DND-41 (cell line): ENCODE results near the gene MALT1.
"Not testable (repeated sequence)": the region's sequence is repeated elsewhere in the genome, so short reads cannot be mapped to it uniquely, and the experiment has no call there.

Experiments
- ATAC-seq: fragments of 200-7000 bp; cut with Tn5 transposase; 3 replicates; pipeline ENCODE4 v1.9.1; 2021; ENCODE audit warnings: low read depth; ENCODE audit not compliant: insufficient read depth
- DNase-seq: peaks from one replicate; pipeline ENCODE4 v3.0.0-alpha.2; 2020
- H2AFZ ChIP-seq: 2 replicates; pipeline ENCODE4 v1.6.0; 2012; ENCODE audit warnings: low read depth, low read length
- H3K27ac ChIP-seq: 2 replicates; pipeline ENCODE4 v1.5.1; 2012; ENCODE audit warnings: low read length, inconsistent platforms
- H3K27me3 ChIP-seq: fragments of 200-600 bp; sonication (generic); 2 replicates; pipeline ENCODE4 v1.6.0; 2012; ENCODE audit warnings: low read length, mild to moderate bottlenecking, inconsistent platforms; ENCODE audit not compliant: insufficient read depth, poor library complexity
- H3K36me3 ChIP-seq: 2 replicates; pipeline ENCODE4 v1.5.1; 2012; ENCODE audit warnings: low read length, inconsistent platforms; ENCODE audit not compliant: insufficient read depth
- H3K4me1 ChIP-seq: 2 replicates; pipeline ENCODE4 v1.5.1; 2012; ENCODE audit warnings: mild to moderate bottlenecking, low read length; ENCODE audit not compliant: insufficient read depth
- H3K4me2 ChIP-seq: 2 replicates; pipeline ENCODE4 v1.6.0; 2012; ENCODE audit warnings: mild to moderate bottlenecking, moderate library complexity, low read length, inconsistent platforms; ENCODE audit not compliant: insufficient read depth
- H3K4me3 ChIP-seq, 2 experiments: fragments of 200-600 bp in 1 of 2; shearing (Covaris generic) in 1 of 2; 2 replicates each; pipeline ENCODE4 v1.5.1; 2012 to 2016; ENCODE audit warnings: inconsistent platforms in 2 of 2, low read length in 2 of 2, mild to moderate bottlenecking in 2 of 2, low read depth in 1 of 2, moderate library complexity in 1 of 2
- H3K79me2 ChIP-seq: 2 replicates; pipeline ENCODE4 v1.6.0; 2012; ENCODE audit warnings: low read length, inconsistent platforms; ENCODE audit not compliant: insufficient read depth
- H3K9ac ChIP-seq: 2 replicates; pipeline ENCODE4 v1.6.0; 2012; ENCODE audit warnings: low read depth, mild to moderate bottlenecking, inconsistent platforms, low read length, moderate library complexity
- H3K9me3 ChIP-seq: 2 replicates; pipeline ENCODE4 v1.5.1; 2012; ENCODE audit warnings: low read length, moderate library complexity, mild to moderate bottlenecking, inconsistent platforms; ENCODE audit not compliant: insufficient read depth, severe bottlenecking
- H4K20me1 ChIP-seq: 2 replicates; pipeline ENCODE4 v1.6.0; 2012; ENCODE audit warnings: low read length; ENCODE audit not compliant: insufficient read depth
- CTCF ChIP-seq: IDR thresholded peaks from 2 replicates; pipeline ENCODE4 v1.5.1; 2012; ENCODE audit warnings: borderline replicate concordance, low read length, moderate library complexity, mild to moderate bottlenecking; ENCODE audit not compliant: poor library complexity, severe bottlenecking; ENCODE audit errors: extremely low read depth
- EZH2 ChIP-seq: IDR thresholded peaks from 3 replicates; pipeline ENCODE4 v1.6.1; 2012; ENCODE audit warnings: borderline replicate concordance, low read depth, mild to moderate bottlenecking, moderate library complexity, low read length, inconsistent platforms; ENCODE audit not compliant: severe bottlenecking

The MALT1 gene

GRCh38 chr18:58772161-58772560 is 100.9 kb downstream of the MALT1 start:
- ATAC-seq = no peak
- Histone ChIP-seq H3K27me3 (peaks cover 3% of the 10 kb centered on the region), H3K4me2 (no peak overlapping the region), H2AFZ (no peak overlapping the region), H3K79me2 (no peaks in the 10 kb centered on the region), H3K4me1 (no peaks in the 10 kb centered on the region), H3K4me3 (no peak overlapping the region), H4K20me1 (no peaks in the 10 kb centered on the region), H3K27ac (no peak overlapping the region), H3K9ac (no peak overlapping the region), H3K36me3 (no peaks in the 10 kb centered on the region), H3K9me3 (no peaks in the 10 kb centered on the region)
- TF ChIP-seq EZH2 (no peak), CTCF (no peak)
- no peak for DNase-seq

DNA sequence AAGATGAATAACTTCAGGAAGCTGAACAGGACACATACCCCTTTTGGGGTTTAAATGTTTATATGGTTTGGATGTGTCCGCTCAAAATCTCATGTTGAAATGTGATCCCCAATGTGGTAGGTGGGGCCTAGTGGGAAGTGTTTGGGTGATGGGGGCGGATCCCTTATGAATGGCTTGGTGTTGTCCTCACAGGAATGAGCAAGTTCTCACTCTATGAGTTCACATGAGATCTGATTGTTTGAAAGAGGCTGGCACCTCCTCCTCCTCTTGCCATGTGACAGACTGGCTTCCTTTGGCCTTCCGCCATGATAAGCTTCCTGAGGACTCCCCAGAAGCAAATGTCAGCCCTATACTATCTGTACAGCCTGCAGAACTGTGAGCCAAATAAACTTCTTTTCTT is 104.8 kb downstream of the MALT1 start:
- H3K4me1 ChIP-seq = no peaks in the 10 kb centered on the region
- no peak overlapping the region for H3K27ac ChIP-seq
- DNase-seq = no peak
- no peaks in the 10 kb centered on the region for H3K9me3 ChIP-seq
- H3K36me3 ChIP-seq = no peaks in the 10 kb centered on the region
- H3K79me2 ChIP-seq = no peaks in the 10 kb centered on the region
- H3K4me2 ChIP-seq = no peak overlapping the region
- H3K4me3 ChIP-seq = no peak overlapping the region
- peaks cover 3% of the 10 kb centered on the region for H3K27me3 ChIP-seq
- TF ChIP-seq CTCF (no peak), EZH2 (no peak)
- no peak overlapping the region for H2AFZ ChIP-seq
- no peaks in the 10 kb centered on the region for H4K20me1 ChIP-seq
- ATAC-seq = no peak
- no peak overlapping the region for H3K9ac ChIP-seq

DNA sequence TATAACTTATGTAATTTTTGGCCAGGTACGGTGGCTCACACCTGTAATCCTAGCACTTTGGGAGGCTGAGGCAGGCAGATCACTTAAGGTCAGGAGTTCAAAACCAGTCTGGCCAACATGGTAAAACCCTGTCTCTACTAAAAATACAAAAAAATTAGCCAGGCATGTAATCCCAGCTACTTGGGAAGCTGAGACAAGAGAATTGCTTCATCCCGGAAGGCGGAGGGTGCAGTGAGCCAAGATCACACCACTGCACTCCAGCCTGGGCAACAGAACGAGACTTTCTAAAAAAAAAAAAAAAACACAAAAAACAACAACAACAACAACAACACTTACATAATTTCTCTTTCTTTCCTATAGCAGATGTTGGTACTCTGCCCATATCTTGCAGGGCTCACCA is 105.3 kb downstream of the MALT1 start:
- H3K9ac ChIP-seq, H3K9me3 ChIP-seq, H3K4me2 ChIP-seq: not testable (repeated sequence)

DNA sequence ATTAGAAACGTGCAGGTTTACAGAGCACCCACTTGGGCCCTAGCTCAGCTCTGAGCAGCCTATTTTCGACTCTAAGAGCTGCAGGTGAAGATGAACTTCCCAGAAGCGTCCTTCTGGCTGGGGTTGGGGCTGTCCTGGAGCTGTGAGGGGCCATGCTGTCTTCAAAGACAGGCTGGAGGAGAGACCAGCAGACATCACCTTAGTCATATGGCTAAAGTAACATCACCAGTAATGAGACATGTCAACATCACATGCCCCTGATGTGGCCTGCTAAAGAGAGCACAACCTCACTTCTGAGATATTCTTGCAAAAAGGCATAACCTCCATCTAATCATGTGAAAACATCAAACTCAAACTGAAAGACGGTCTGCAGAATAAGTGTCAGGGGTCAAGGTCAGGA is 106.2 kb downstream of the MALT1 start:
- Histone ChIP-seq H2AFZ (no peak overlapping the region), H4K20me1 (peaks cover 4% of the 10 kb centered on the region; the same call in 1 of the 2 replicates), H3K4me1 (no peaks in the 10 kb centered on the region), H3K4me2 (no peak overlapping the region), H3K79me2 (no peaks in the 10 kb centered on the region), H3K27ac (no peak overlapping the region), H3K9ac (no peak overlapping the region), H3K27me3 (peaks cover 2% of the 10 kb centered on the region), H3K9me3 (no peaks in the 10 kb centered on the region), H3K4me3 (no peak overlapping the region), H3K36me3 (no peaks in the 10 kb centered on the region)
- DNase-seq = no peak
- no peak for ATAC-seq
- TF ChIP-seq EZH2 (no peak), CTCF (no peak)

More for the DNA sequence above, 105.3 kb downstream of the MALT1 start:
- not testable (repeated sequence) for H3K36me3 ChIP-seq, H4K20me1 ChIP-seq, ATAC-seq, H3K4me3 ChIP-seq, H3K4me1 ChIP-seq, DNase-seq, H3K27ac ChIP-seq, H3K27me3 ChIP-seq, H2AFZ ChIP-seq, H3K79me2 ChIP-seq
